Urinary bladder (tissue), 4 donors: ENCODE results near the gene HPRT1. TPM values are rescaled to one million over a fixed set of nuclear protein-coding genes. Genes with fewer than 3 reads are reported as not detected.
"Not testable (repeated sequence)": the region's sequence is repeated elsewhere in the genome, so short reads cannot be mapped to it uniquely, and the experiment has no call there.

Experiments used
- DNase-seq: peaks from one replicate; pipeline ENCODE4 v3.0.0-alpha.2; 2015; ENCODE audit errors: extremely low spot score
- H3K27ac ChIP-seq: one replicate; pipeline ENCODE4 v1.5.1; 2013; ENCODE audit warnings: low read depth, mild to moderate bottlenecking, moderate library complexity
- H3K36me3 ChIP-seq: one replicate; pipeline ENCODE4 v1.6.1; 2013; ENCODE audit warnings: mild to moderate bottlenecking, moderate library complexity; ENCODE audit not compliant: insufficient read depth
- H3K4me1 ChIP-seq: one replicate; pipeline ENCODE4 v1.6.1; 2013; ENCODE audit warnings: mild to moderate bottlenecking, moderate library complexity; ENCODE audit not compliant: insufficient read depth
- H3K4me3 ChIP-seq: one replicate; pipeline ENCODE4 v1.5.1; 2013; ENCODE audit warnings: low read depth, low read length
- WGBS: extraction: QIAGEN DNeasy Blood & Tissue Kit; methylation state at CpG from one replicate; pipeline ENCODE4 v1.1.7; 2013; 5-methylcytosine and 5-hydroxymethylcytosine counted together
- polyA plus RNA-seq: library from polyadenylated mRNA; stranded (reverse); fragments of 200-250 nt; gene quantifications from one replicate; pipeline ENCODE4 v1.2.3, GENCODE V29; 2013
- total RNA-seq: library from RNA; depleted of rRNA; stranded (reverse); fragments of >200 nt; gene quantifications from one replicate; pipeline ENCODE4 v1.2.3, GENCODE V29; 2014
- donor health status: healthy with polysubstance abuse.
- donor health status: healthy.

HPRT1 gene
- total and polyA plus RNA-seq, 2 donors: 19.4 to 21.9 TPM

- Histone ChIP-seq H3K36me3 (no peaks in the 10 kb centered on the region), H3K27ac (no peak overlapping the region), H3K4me1 (no peaks in the 10 kb centered on the region), H3K4me3 (no peak overlapping the region)
- DNase-seq: no peak
- WGBS: 77% methylated on average over 5 of the region's 5 CpGs
Measured at GRCh38 chrX:134457708-134458107, 2.3 kb upstream of the HPRT1 start.

GRCh38 chrX:134459683-134460004 lies 321 bp upstream of the HPRT1 start:
- DNase-seq: no peak
- H3K4me3 ChIP-seq: peak overlapping the region; percentile 16
- no peaks in the 10 kb centered on the region for H3K36me3 ChIP-seq
- peak overlapping the region; percentile 50 for H3K27ac ChIP-seq
- no peaks in the 10 kb centered on the region for H3K4me1 ChIP-seq
- 1% methylated on average over 12 of the region's 12 CpGs for WGBS

- no peaks in the 10 kb centered on the region for H3K36me3 ChIP-seq
- peak overlapping the region; percentile 70 for H3K4me3 ChIP-seq
- 4% methylated on average over 9 of the region's 9 CpGs for WGBS
- no peaks in the 10 kb centered on the region for H3K4me1 ChIP-seq
- DNase-seq: no peak
- no peak overlapping the region for H3K27ac ChIP-seq
Measured at GRCh38 chrX:134460862-134461220, 876 bp downstream of the HPRT1 start.

- Histone ChIP-seq H3K36me3 (no peaks in the 10 kb centered on the region), H3K4me3 (no peak overlapping the region), H3K27ac (no peak overlapping the region), H3K4me1 (no peaks in the 10 kb centered on the region)
- 97% methylated on average over 3 of the region's 3 CpGs for WGBS
- no peak for DNase-seq
Measured at GRCh38 chrX:134461437-134461836, 1.5 kb downstream of the HPRT1 start.

GRCh38 chrX:134462927-134463326 lies 3.0 kb downstream of the HPRT1 start:
- no peak overlapping the region for H3K27ac ChIP-seq
- no peaks in the 10 kb centered on the region for H3K4me1 ChIP-seq
- no peak overlapping the region for H3K4me3 ChIP-seq
- no peaks in the 10 kb centered on the region for H3K36me3 ChIP-seq
- no peak for DNase-seq
- 62% methylated on average over 2 of the region's 2 CpGs for WGBS

GRCh38 chrX:134464453-134464852 lies 4.5 kb downstream of the HPRT1 start:
- not testable (repeated sequence) for DNase-seq, H3K36me3 ChIP-seq, H3K4me3 ChIP-seq, H3K27ac ChIP-seq, H3K4me1 ChIP-seq
- 94% methylated on average over 6 of the region's 6 CpGs for WGBS

- WGBS: 40% methylated on average over 2 of the region's 2 CpGs
- Histone ChIP-seq H3K4me3 (no peak overlapping the region), H3K4me1 (no peaks in the 10 kb centered on the region), H3K27ac (no peak overlapping the region), H3K36me3 (no peaks in the 10 kb centered on the region)
- DNase-seq: no peak
Measured at GRCh38 chrX:134469486-134469885, 9.5 kb downstream of the HPRT1 start.

- Histone ChIP-seq H3K4me1 (no peaks in the 10 kb centered on the region), H3K36me3 (no peaks in the 10 kb centered on the region), H3K4me3 (no peak overlapping the region), H3K27ac (no peak overlapping the region)
- WGBS: 95% methylated on average over 1 of the region's 1 CpG
- no peak for DNase-seq
Measured at GRCh38 chrX:134470013-134470412, 10.0 kb downstream of the HPRT1 start.

- Histone ChIP-seq H3K4me3 (no peak overlapping the region), H3K27ac (no peak overlapping the region)
- no peak for DNase-seq
Measured at GRCh38 chrX:134472041-134472440, 12.1 kb downstream of the HPRT1 start.

GRCh38 chrX:134476284-134476683 lies 16.3 kb downstream of the HPRT1 start:
- Histone ChIP-seq H3K4me1 (no peaks in the 10 kb centered on the region), H3K4me3 (no peak overlapping the region), H3K36me3 (no peaks in the 10 kb centered on the region), H3K27ac (no peak overlapping the region)
- DNase-seq: no peak
- 66% methylated on average over 1 of the region's 1 CpG for WGBS

More at GRCh38 chrX:134472041-134472440, 12.1 kb downstream of the HPRT1 start:
- WGBS: 97% methylated on average over 6 of the region's 6 CpGs
- Histone ChIP-seq H3K4me1 (no peaks in the 10 kb centered on the region), H3K36me3 (no peaks in the 10 kb centered on the region)

- Histone ChIP-seq H3K36me3 (no peaks in the 10 kb centered on the region), H3K4me3 (no peak overlapping the region), H3K4me1 (no peaks in the 10 kb centered on the region), H3K27ac (no peak overlapping the region)
- DNase-seq: no peak
- 98% methylated on average over 4 of the region's 4 CpGs for WGBS
Measured at GRCh38 chrX:134478374-134478773, 18.4 kb downstream of the HPRT1 start.

GRCh38 chrX:134480061-134480460 lies 20.1 kb downstream of the HPRT1 start:
- Histone ChIP-seq H3K4me1 (no peaks in the 10 kb centered on the region), H3K27ac (no peak overlapping the region), H3K4me3 (no peak overlapping the region), H3K36me3 (no peaks in the 10 kb centered on the region)
- 70% methylated on average over 1 of the region's 1 CpG for WGBS
- no peak for DNase-seq

GRCh38 chrX:134481339-134481738 lies 21.4 kb downstream of the HPRT1 start:
- Histone ChIP-seq H3K4me1 (no peaks in the 10 kb centered on the region), H3K4me3 (no peak overlapping the region), H3K27ac (no peak overlapping the region), H3K36me3 (no peaks in the 10 kb centered on the region)
- 91% methylated on average over 2 of the region's 2 CpGs for WGBS
- DNase-seq: no peak

GRCh38 chrX:134482371-134482770 lies 22.4 kb downstream of the HPRT1 start:
- no peak overlapping the region for H3K4me3 ChIP-seq
- no peak overlapping the region for H3K27ac ChIP-seq
- no peak for DNase-seq
- no peaks in the 10 kb centered on the region for H3K36me3 ChIP-seq
- WGBS: 85% methylated on average over 3 of the region's 3 CpGs
- no peaks in the 10 kb centered on the region for H3K4me1 ChIP-seq

- DNase-seq: no peak
- WGBS: 26% methylated on average over 1 of the region's 1 CpG
- H3K4me3 ChIP-seq: no peak overlapping the region
Measured at GRCh38 chrX:134484039-134484438, 24.1 kb downstream of the HPRT1 start.

More at GRCh38 chrX:134484039-134484438, 24.1 kb downstream of the HPRT1 start:
- Histone ChIP-seq H3K4me1 (no peaks in the 10 kb centered on the region), H3K36me3 (no peaks in the 10 kb centered on the region), H3K27ac (no peak overlapping the region)
